CD4-positive, alpha-beta T cell treated with Interferon alpha-2 for 1 hour (primary cell): ENCODE results near the gene SLC24A3.

Experiments
- DNase-seq, 2 donors: peaks; one replicate each; pipeline ENCODE4 v3.0.0-alpha.2; 2020 to 2022

The SLC24A3 gene

GRCh38 chr20:19244291-19244690, 31.8 kb downstream of the SLC24A3 start:
- DNase-seq: no peak

GRCh38 chr20:19249106-19249879, 36.9 kb downstream of the SLC24A3 start:
- DNase-seq: peak in 1 of 2 donors; percentile 34

GRCh38 chr20:19250346-19250745, 37.9 kb downstream of the SLC24A3 start:
- DNase-seq: no peak

- no peak for DNase-seq
Measured at GRCh38 chr20:19251506-19251905, 39.1 kb downstream of the SLC24A3 start.

GRCh38 chr20:19251958-19252357, 39.5 kb downstream of the SLC24A3 start:
- DNase-seq: no peak

- peak in 1 of 2 donors; percentile 50 for DNase-seq
Measured at GRCh38 chr20:19252451-19253120, 40.1 kb downstream of the SLC24A3 start.

DNA sequence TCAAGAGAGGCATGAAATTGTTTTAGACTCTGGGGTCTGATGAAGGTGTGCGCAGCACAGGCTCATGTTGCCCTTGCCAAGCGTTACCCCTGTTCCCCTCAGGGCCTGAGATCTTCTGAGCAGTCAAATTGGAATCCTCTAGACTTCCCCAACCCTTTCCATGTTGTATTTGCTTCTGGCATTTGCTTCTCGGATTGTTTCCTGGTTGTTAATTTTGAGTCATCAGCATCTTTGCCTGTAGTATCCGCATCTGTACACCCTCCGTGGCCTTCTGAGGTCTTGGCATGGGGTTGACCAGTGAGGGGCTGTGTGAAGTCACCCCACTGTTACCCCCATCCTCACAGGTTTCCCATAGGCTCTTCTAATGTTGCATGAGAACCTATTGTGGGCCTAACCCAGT, 40.9 kb downstream of the SLC24A3 start:
- no peak for DNase-seq

GRCh38 chr20:19253916-19254820, 41.7 kb downstream of the SLC24A3 start:
- no peak for DNase-seq

DNA sequence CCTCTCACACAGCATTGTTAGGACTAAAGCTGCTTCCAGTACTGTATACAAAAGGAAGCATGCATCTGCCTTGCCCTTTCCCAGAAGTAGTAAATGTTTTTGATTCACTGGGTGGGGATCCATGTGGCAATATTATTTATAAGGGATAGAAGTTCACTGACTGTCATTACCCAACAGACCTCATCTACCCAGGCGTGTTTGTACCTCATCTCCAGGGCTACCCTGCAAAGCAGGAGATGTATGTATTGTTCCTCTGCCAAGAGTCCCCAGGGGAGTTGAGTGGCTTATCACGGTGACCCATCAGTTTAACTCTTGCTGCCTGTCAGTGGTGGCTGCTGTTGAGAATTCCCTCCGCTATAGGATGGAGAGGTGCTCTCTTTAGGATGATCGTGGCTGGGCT, 42.5 kb downstream of the SLC24A3 start:
- DNase-seq: no peak

DNA sequence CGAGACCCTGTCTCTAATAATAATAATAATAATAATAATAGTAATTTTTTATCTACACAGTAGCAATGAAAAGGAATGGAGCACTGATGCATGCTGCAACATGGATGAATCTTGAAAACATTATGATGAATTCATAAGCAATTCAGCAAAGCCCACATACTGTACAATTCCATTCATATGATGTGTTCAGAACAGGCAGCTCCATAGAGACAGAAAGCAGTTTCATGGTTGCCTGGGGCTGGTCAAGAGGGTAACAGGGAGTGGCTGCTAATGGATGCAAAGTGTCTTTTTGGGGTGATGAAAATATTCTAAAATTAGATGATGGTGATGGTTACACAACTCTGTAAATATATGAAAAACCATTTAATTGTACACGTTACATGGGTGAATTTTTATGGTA, 43.6 kb downstream of the SLC24A3 start:
- DNase-seq: no peak

DNA sequence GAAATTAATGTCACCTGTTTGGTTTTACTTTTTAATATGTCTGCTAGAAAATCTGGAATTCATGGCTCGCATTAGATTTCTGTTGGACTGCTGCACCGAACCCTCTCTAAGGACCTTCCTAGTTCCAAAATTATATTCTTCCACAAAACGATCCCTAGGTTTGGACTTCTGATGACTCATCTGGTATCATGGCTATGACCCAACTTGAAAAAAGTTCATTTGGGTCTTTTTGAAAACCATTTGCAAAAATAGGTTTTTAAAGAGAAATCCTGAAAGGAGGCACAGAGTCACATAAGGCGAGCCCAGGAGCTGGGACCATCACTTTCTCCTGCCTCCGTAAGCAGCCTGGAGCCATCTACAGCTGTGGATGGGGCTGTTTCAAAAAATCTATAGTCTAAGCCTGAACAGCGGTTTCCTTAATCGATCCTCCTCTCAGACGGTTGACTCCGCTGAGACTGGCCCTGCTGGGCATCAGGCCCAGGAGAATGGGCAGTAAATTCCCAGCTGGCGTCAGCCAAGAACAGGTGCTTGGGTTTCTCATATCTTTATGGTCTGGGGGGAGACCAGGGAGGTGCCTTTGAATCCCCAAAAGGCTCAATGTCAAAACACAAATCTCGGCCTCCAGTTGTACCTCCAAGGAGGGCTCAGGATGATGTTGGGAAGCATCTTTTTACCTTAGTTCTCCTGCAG, 44.6 kb downstream of the SLC24A3 start:
- no peak for DNase-seq

- no peak for DNase-seq
Measured at GRCh38 chr20:19257865-19258264, 45.4 kb downstream of the SLC24A3 start.

- no peak for DNase-seq
Measured at GRCh38 chr20:19259141-19259591, 46.7 kb downstream of the SLC24A3 start.

DNA sequence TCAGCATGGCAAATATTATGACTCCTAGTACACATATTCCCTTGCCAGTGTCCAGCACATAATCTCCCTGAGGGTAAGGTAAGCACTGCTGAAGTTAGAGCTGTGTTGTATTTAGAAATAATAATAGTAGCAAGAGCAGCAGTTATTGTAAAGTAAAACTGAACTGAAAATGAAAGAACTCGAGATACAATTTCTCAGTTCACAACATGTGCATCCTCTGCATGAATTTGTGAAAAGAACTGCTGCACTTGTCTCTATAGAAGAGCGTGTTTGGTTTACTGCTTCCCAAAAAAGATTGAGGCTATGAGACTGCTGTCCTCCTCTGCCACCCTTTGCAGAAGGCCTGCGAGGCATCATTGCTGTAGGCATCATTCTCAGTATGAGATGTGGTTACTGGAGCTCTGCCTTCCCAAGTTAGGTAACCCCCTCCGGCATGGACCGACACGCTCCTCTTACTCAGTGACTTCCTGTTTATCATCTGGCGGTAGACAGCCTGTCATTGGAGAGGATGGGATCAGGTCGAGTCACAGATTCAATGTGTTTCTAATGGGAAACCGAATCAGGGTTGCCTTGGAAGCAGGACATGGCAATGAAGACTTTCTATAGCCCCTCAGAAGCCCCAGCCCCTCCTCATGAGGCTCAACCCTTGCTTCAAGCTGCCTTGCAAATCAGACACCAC, 48.1 kb downstream of the SLC24A3 start:
- peak in 1 of 2 donors; percentile 42 for DNase-seq

DNA sequence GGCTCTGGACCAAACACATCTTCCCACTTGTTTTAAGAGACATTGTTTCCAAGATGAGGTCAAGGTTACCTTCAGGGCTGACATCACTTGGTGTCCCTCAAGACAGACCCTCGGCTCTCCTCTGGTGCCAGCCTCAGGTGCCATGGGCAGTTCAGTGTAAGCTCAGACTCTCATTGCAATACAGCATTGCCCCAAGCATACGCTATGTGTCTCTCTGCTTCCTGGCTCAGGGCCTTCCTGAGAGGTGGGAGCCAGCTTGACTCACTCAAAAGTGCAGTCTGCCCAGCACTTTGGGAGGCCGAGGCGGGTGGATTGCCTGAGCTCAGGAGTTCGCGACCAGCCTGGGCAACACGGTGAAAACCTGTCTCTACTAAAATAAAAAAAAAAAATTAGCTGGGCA, 51.7 kb downstream of the SLC24A3 start:
- DNase-seq: no peak

- DNase-seq: no peak
Measured at GRCh38 chr20:19265646-19266374, 53.4 kb downstream of the SLC24A3 start.

DNA sequence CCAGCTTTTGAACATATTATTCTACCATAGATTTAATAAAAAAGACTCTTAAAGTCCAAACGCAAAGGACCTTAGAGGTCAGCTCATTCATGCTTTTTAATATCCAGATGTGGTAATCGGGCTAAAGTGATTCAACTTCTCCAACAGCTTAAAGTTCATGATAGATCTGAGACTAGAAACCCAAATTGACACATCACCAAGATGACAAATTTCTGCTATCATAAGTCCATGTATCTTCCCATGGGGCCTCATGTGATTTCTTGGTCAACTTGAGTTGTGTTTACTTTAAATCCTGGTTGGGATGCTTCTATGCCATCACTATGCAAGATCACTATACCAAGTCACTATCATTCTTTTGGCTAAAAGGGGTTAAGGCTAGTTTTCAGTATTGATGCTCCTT, 56.0 kb downstream of the SLC24A3 start:
- DNase-seq: no peak

DNA sequence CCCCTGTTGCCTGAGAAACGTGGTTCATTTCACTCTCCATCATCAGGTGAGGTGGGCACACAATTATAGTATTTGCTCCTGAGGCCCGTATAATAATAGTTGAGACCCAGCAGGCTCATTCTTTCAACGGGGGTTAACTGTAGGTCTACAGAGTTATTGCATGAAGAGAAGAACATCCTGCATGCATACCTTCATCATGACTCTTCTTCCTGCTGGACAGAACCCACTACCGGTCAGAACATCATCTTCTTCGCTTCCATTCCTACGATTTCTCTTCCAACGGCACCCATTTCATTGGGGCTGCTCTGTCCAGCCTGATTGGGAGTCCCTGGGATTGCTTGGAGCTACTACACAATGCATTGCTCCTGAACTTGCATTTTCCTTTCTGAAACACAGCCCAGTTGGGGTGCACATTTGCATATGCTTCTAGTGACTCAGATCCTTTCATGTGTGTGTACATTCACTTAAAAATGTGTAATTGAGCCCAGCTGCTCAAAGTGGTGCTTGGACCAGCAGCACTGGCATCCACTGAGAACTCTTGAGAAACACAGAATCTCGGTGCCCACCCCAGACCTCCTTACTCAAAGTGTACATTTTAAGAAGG, 57.4 kb downstream of the SLC24A3 start:
- no peak for DNase-seq

- DNase-seq: no peak
Measured at GRCh38 chr20:19271879-19272651, 59.6 kb downstream of the SLC24A3 start.
